PC-3 (cell line): ENCODE data around the gene IFNGR1. TPM values are rescaled to one million over a fixed set of nuclear protein-coding genes. Genes with fewer than 3 reads are reported as not detected.
"Not testable (repeated sequence)": the region's sequence is repeated elsewhere in the genome, so short reads cannot be mapped to it uniquely, and the experiment has no call there.

Source experiments
- ATAC-seq: fragments of 200-7000 bp; cut with Tn5 transposase; 2 replicates; pipeline ENCODE4 v1.9.1; 2020; ENCODE audit warnings: mild to moderate bottlenecking, moderate library complexity
- BruUV-seq: library from RNA; stranded (reverse); fragments of 400-500 nt; replicated peaks from 2 replicates; lab custom pipeline; 2021; lab: Mats Ljungman, UMichigan
- CTCF ChIA-PET: fragments of 300-600 bp; sonication (Branson Sonifier 250); formaldehyde crosslinking; loops from one replicate; lab custom pipeline; 2022; ENCODE audit warnings: antibody characterized with exemption; lab: Charles Lee
- POLR2A ChIA-PET: fragments of 300-600 bp; sonication (Branson Sonifier 250); formaldehyde crosslinking; loops from one replicate; lab custom pipeline; 2022; ENCODE audit warnings: antibody characterized with exemption; ENCODE audit not compliant: unreplicated experiment; lab: Charles Lee
- DNase-seq: peaks from one replicate; pipeline ENCODE4 v3.0.0-alpha.2; 2015
- H2AFZ ChIP-seq: fragments of 300-600 bp; sonication (generic); 2 replicates; pipeline ENCODE4 v1.6.0; 2016; ENCODE audit warnings: antibody characterized with exemption, low read length
- H3F3A ChIP-seq: fragments of 300-600 bp; sonication (generic); one replicate; pipeline ENCODE4 v1.6.0; 2017; ENCODE audit warnings: antibody characterized with exemption, low read length, control low read depth, mild to moderate bottlenecking; ENCODE audit not compliant: unreplicated experiment
- H3K27ac ChIP-seq: fragments of 300-600 bp; sonication (generic); 2 replicates; pipeline ENCODE4 v1.5.1; 2016; ENCODE audit warnings: mild to moderate bottlenecking, low read length
- H3K27me3 ChIP-seq: fragments of 300-600 bp; sonication (generic); 2 replicates; pipeline ENCODE4 v1.6.1; 2016; ENCODE audit warnings: low read length, mixed read lengths
- H3K36me3 ChIP-seq: fragments of 300-600 bp; sonication (generic); 2 replicates; pipeline ENCODE4 v1.6.1; 2016; ENCODE audit warnings: low read depth, mixed run types, low read length, mixed read lengths
- H3K4me1 ChIP-seq: fragments of 300-600 bp; sonication (generic); 2 replicates; pipeline ENCODE4 v1.5.1; 2016; ENCODE audit warnings: low read length; ENCODE audit not compliant: insufficient read depth
- H3K4me2 ChIP-seq: fragments of 300-600 bp; sonication (generic); 2 replicates; pipeline ENCODE4 v1.6.0; 2016; ENCODE audit warnings: low read length
- H3K4me3 ChIP-seq: fragments of 300-600 bp; sonication (generic); 2 replicates; pipeline ENCODE4 v1.5.1; 2016; ENCODE audit warnings: mild to moderate bottlenecking, low read length, mixed read lengths
- H3K79me2 ChIP-seq: fragments of 300-600 bp; sonication (generic); 2 replicates; pipeline ENCODE4 v1.6.1; 2017; ENCODE audit warnings: low read length, mixed read lengths
- H3K9ac ChIP-seq: fragments of 300-600 bp; sonication (generic); 2 replicates; pipeline ENCODE4 v1.6.0; 2016; ENCODE audit warnings: mild to moderate bottlenecking, low read length
- H3K9me2 ChIP-seq: fragments of 300-600 bp; sonication (generic); replicated peaks from 2 replicates; pipeline ENCODE4 v1.6.1; 2016; ENCODE audit warnings: mixed run types, low read length, mixed read lengths
- H3K9me3 ChIP-seq: fragments of 300-600 bp; sonication (generic); 2 replicates; pipeline ENCODE4 v1.6.1; 2016; ENCODE audit warnings: low read length, mixed read lengths
- H4K20me1 ChIP-seq: fragments of 300-600 bp; sonication (generic); 2 replicates; pipeline ENCODE4 v1.6.1; 2016; ENCODE audit warnings: low read length, mixed read lengths
- EZH2 ChIP-seq: fragments of 300-600 bp; sonication (generic); IDR thresholded peaks from one replicate; pipeline ENCODE4 v1.6.1; 2017; ENCODE audit warnings: antibody characterized with exemption, mild to moderate bottlenecking, low read length; ENCODE audit not compliant: unreplicated experiment
- EZH2phosphoT487 ChIP-seq: fragments of 300-600 bp; sonication (generic); IDR thresholded peaks from 2 replicates; pipeline ENCODE4 v1.6.1; 2018; ENCODE audit warnings: mild to moderate bottlenecking, antibody characterized with exemption, low read length, borderline replicate concordance
- intact Hi-C: fragments of 100-400 bp; cut with micrococcal nuclease; formaldehyde crosslinking; loops from 2 replicates; pipeline ENCODE4 v1.9.0; 2023
- total RNA-seq: library from RNA; depleted of rRNA; stranded (reverse); fragments of >200 nt; gene quantifications from 2 replicates; pipeline ENCODE4 v1.2.3, GENCODE V29; 2014
- TF ChIP-seq, protein P1 (sequence below): fragments of 300-600 bp; sonication (generic); conservative IDR thresholded peaks from 2 replicates; pipeline ENCODE4 v1.5.1; 2017; ENCODE audit warnings: antibody characterized with exemption, low read depth, mild to moderate bottlenecking, low read length

Gene IFNGR1
- total RNA-seq, 1 experiment from 2014 or later = 24.6 TPM

DNA sequence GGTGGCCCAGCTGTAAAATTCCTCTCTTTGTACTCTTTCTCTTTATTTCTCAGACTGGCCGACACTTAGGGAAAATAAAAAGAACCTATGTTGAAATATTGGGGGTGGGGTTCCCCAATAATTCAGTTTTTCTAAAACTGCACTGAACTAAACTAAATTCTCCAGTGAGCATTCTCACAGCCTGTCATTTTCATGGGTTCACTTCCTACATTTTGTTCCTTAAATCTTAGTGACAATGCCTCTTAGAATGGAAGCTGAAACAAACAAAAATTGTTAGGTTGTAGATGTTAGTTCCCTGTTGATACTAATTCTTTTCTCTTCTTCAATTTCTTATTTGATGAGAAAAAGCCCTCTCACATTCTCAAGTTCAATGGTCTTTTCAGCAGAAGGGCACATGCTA, 35.8 kb upstream of the IFNGR1 start:
- no peaks in the 10 kb centered on the region for H3K9me2 ChIP-seq
- no peak overlapping the region for H3K4me2 ChIP-seq
- H3K27ac ChIP-seq = no peak overlapping the region
- no TSS peak for BruUV-seq
- TF ChIP-seq EZH2phosphoT487 = no peak
- TF ChIP-seq, protein P1, sequence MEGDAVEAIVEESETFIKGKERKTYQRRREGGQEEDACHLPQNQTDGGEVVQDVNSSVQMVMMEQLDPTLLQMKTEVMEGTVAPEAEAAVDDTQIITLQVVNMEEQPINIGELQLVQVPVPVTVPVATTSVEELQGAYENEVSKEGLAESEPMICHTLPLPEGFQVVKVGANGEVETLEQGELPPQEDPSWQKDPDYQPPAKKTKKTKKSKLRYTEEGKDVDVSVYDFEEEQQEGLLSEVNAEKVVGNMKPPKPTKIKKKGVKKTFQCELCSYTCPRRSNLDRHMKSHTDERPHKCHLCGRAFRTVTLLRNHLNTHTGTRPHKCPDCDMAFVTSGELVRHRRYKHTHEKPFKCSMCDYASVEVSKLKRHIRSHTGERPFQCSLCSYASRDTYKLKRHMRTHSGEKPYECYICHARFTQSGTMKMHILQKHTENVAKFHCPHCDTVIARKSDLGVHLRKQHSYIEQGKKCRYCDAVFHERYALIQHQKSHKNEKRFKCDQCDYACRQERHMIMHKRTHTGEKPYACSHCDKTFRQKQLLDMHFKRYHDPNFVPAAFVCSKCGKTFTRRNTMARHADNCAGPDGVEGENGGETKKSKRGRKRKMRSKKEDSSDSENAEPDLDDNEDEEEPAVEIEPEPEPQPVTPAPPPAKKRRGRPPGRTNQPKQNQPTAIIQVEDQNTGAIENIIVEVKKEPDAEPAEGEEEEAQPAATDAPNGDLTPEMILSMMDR = no peak
- TF ChIP-seq EZH2 = no peak
- H4K20me1 ChIP-seq = no peaks in the 10 kb centered on the region
- no peak overlapping the region for H3K9ac ChIP-seq
- ChIA-PET CTCF (no interaction called here), POLR2A (no interaction called here)
- no peaks in the 10 kb centered on the region for H3K9me3 ChIP-seq
- intact Hi-C loops = no loop called here
- H3K36me3 ChIP-seq = no peaks in the 10 kb centered on the region
- DNase-seq (no peak), ATAC-seq (no peak)
- H3F3A ChIP-seq = no peaks in the 10 kb centered on the region
- no peaks in the 10 kb centered on the region for H3K27me3 ChIP-seq
- no peak overlapping the region for H2AFZ ChIP-seq
- no peaks in the 10 kb centered on the region for H3K79me2 ChIP-seq
- H3K4me3 ChIP-seq = no peak overlapping the region
- H3K4me1 ChIP-seq = 0 out of 2 replicates have a peak, but pooled peaks cover 4% of the 10 kb centered on the region

DNA sequence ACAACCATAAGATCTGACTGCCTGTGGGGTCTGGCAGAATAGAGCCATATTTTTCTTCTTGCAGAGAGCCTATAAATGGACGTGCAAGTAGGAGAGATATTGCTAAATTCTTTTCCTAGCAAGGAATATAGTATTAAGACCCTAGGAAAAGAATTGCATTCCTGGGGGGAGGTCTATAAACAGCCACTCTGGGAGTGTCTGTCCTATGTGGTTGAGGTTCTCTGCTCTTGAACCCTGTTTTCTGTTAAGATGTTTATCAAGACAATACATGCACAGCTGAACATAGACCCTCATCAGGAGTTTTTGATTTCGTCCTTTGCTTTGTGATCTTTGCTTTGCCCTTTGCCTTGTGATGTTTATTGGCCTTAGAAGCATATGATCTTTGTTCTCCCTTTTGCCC, 35.2 kb upstream of the IFNGR1 start:
- CTCF ChIA-PET, H4K20me1 ChIP-seq, H3K27ac ChIP-seq, H3K9ac ChIP-seq, BruUV-seq, POLR2A ChIA-PET, H3K36me3 ChIP-seq, H3K9me2 ChIP-seq, H3K4me1 ChIP-seq, H3K4me2 ChIP-seq, H3K4me3 ChIP-seq, ATAC-seq, H3K79me2 ChIP-seq, H3K9me3 ChIP-seq, H2AFZ ChIP-seq, H3F3A ChIP-seq, DNase-seq, intact Hi-C loops, H3K27me3 ChIP-seq: not testable (repeated sequence)

DNA sequence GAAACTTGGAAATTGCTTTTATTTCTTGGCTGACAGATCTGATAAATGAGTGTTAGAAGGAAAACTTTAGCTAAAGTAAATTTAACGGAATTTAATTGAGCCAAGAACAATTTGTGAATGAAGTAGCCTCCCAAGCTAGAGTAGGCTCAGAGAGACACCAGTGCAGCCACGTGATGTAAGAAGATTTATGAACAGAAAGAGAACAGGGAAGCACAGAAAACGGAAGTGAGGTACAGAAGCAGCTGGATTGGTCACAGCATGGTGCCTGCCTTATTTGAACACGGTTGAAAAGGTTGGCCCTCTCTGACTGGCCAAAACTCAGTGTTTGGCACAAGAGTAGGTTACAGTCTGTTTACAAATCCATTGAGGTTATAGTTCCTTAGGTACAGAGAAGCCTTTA, 29.5 kb upstream of the IFNGR1 start:
- Histone ChIP-seq H3F3A (no peaks in the 10 kb centered on the region), H3K4me3 (no peak overlapping the region), H3K9me3 (no peaks in the 10 kb centered on the region), H2AFZ (no peak overlapping the region), H3K9ac (no peak overlapping the region), H3K4me1 (no peaks in the 10 kb centered on the region), H3K9me2 (no peaks in the 10 kb centered on the region), H3K79me2 (no peaks in the 10 kb centered on the region), H3K4me2 (no peak overlapping the region), H3K36me3 (no peaks in the 10 kb centered on the region), H3K27ac (no peak overlapping the region), H4K20me1 (no peaks in the 10 kb centered on the region), H3K27me3 (no peaks in the 10 kb centered on the region)
- POLR2A ChIA-PET = no interaction called here
- BruUV-seq = no TSS peak
- no peak for ATAC-seq
- intact Hi-C loops = no loop called here
- DNase-seq = no peak
- CTCF ChIA-PET = no interaction called here
- TF ChIP-seq, protein P1 = no peak
- no peak for TF ChIP-seq EZH2
- no peak for TF ChIP-seq EZH2phosphoT487
